ENCODE data around the gene ZNF70.

Gene ZNF70

DNA sequence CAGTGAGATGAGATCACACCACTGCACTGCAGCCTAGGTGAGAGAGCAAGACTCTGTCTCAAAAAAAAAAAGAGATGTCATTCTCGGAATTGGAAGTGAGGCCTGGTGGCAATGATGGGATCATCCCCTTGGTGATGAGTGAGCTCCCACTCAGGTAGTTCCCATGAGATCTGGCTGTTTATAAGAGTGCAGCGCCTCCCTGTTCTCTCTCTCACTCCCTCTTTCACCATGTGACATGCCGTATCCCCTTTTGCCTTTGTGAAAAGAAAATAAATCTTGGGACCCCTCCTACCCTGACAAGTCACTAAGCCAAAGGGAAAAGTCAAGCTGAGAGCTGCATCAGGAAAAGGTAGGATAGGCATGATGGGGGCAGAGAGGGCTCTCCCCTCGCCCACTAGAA is 28.8 kb downstream of the ZNF70 start:
- TF ChIP-seq CTCF (IDR thresholded peaks at IDR 0.05) = no peak
- H3K4me3 Mint-ChIP-seq = no peak overlapping the region
- H3K36me3 Mint-ChIP-seq (ENCODE audit: low read depth) = no peaks in the 10 kb centered on the region
- no peak overlapping the region for H3K27ac Mint-ChIP-seq
- peaks cover 18% of the 10 kb centered on the region for H3K27me3 Mint-ChIP-seq (ENCODE audit: low read depth, poor library complexity)
- H3K4me1 Mint-ChIP-seq = peaks cover 12% of the 10 kb centered on the region
- no peak for DNase-seq
- H3K9me3 Mint-ChIP-seq = no peaks in the 10 kb centered on the region

- Mint-ChIP-seq H3K4me1 (peaks cover 12% of the 10 kb centered on the region), H3K27me3 (ENCODE audit: low read depth, poor library complexity) (peaks cover 12% of the 10 kb centered on the region), H3K36me3 (ENCODE audit: low read depth) (no peaks in the 10 kb centered on the region), H3K4me3 (no peak overlapping the region), H3K9me3 (no peaks in the 10 kb centered on the region), H3K27ac (no peak overlapping the region)
- no peak for DNase-seq
- no peak for TF ChIP-seq CTCF (IDR thresholded peaks at IDR 0.05)
These were observed 30.1 kb downstream of the ZNF70 start for GRCh38 chr22:23720855-23721254.

DNA sequence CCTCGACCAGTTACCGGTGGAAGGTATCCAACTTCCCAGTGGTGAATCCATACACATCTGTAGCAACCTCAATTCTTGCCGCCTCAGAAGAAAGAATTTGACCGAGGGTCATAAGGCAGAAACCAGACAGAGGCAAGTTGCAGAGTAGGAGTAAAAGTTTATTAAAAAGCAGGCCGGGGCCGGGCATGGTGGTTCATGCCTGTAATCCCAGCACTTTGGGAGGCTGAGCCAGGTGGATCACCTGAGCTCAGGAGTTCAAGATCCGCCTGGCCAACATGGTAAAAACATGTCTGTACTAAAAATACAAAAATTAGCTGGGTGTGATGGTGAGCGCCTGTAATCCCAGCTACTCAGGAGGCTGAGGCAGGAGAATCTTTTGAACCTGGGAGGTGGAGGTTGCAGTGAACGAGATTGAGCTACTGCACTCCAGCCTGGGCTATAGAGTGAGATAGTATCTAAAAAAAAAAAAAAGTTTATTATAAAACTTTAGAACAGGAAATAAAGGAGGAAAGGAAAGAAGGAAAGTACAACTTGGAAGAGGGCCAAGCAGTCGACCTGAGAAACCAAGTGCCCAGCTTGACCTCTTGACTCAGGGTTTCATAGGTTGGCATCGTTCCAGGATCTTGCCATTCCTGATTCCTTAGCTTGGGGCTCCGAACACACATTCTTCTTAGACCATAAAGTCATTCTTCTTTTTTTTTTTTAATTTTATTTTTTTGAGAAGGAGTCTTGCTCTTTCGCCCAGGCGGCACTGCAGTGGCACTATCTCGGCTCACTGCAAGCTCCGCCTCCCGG is 32.3 kb downstream of the ZNF70 start:
- TF ChIP-seq CTCF (IDR thresholded peaks at IDR 0.05) = no peak
- Mint-ChIP-seq H3K27me3 (ENCODE audit: low read depth, poor library complexity) (peaks cover 9% of the 10 kb centered on the region), H3K4me3 (peak overlapping the region; percentile 32), H3K9me3 (no peaks in the 10 kb centered on the region), H3K4me1 (peaks cover 19% of the 10 kb centered on the region), H3K36me3 (ENCODE audit: low read depth) (peaks cover 7% of the 10 kb centered on the region), H3K27ac (no peak overlapping the region)
- no peak for DNase-seq

DNA sequence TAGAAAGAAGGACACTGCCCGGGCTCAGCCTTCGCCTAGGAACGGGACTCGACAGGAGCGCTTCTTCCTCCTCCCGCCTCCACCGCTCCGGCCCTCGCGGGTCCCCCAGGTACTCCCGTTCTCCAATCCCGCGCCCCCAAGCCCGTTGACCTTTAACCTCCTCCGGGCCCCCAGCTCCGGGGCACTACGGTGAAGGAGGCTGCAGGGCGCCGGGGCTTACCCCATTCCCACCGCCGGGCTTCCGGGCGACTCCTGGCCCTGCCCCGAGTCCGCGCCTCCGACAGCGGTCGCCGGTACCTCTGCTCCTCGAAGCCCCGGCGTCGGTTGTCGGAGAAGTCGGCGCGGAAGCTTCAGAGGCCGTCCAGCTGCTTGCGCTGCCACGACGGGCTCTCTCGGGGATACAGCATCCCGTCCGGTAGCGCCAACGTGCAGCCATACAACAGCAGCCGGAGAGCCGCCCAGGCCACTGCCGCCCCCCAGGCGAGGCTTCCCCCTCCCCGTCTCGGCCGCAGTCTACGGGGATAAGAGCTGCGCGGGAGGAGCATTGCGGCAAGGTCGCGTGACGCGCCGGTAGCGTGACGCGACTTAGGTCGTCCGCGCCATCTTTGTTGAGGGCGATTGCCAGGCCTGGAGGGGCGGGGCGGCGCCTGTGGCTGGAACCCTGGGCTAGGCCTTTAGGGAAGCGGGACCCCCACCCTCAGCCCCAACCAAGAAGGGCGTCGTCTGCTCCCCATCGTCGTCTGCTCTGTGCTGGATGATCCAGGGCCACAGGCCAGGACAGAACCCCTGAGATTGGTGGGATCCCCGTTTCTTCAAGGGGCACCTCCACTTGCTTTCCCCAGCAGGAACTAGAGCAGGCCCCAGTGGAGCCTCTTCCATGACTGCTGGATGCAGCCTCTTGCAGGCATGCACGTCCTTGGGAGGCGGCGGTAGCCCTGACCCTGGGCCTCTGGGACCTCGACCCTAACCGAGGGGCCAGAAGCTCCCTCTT is 33.8 kb downstream of the ZNF70 start:
- Mint-ChIP-seq H3K27me3 (ENCODE audit: low read depth, poor library complexity) (peaks cover 3% of the 10 kb centered on the region), H3K9me3 (no peaks in the 10 kb centered on the region), H3K4me1 (peaks cover 13% of the 10 kb centered on the region), H3K27ac (peak overlapping the region; percentile 64), H3K4me3 (peak overlapping the region; percentile 80), H3K36me3 (ENCODE audit: low read depth) (peaks cover 7% of the 10 kb centered on the region)
- peak; percentile 89 for DNase-seq
- no peak for TF ChIP-seq CTCF (IDR thresholded peaks at IDR 0.05)

DNA sequence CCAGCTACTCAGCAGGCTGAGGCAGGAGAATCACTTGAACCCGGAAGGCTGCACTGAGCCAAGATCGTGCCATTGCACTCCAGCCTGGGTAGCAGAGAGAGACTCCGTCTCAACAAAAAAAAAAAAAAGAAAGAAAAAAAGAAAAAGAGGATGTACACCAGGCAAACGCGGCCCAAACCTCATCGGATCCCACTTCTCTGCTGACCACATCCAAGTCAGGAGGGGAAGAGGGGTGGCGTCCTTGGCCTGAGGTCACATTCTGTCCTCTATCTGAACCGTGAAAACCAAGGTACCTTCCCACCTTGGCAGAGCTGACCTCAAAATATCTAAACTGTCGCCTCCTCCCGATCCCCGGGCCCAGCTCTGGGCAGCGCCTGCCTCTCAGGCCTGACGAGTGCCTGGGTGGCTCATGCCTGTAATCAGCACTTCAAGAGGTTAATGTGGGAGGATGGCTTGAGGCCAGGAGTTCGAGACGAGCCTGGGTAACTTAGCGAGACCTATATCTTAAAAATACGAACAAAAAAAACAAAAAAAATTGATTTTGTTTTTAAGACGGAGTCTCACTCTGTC is 35.0 kb downstream of the ZNF70 start:
- Mint-ChIP-seq H3K4me1 (peaks cover 12% of the 10 kb centered on the region), H3K9me3 (no peaks in the 10 kb centered on the region), H3K27ac (no peak overlapping the region), H3K4me3 (peak overlapping the region; percentile 80), H3K27me3 (ENCODE audit: low read depth, poor library complexity) (no peaks in the 10 kb centered on the region), H3K36me3 (ENCODE audit: low read depth) (peaks cover 17% of the 10 kb centered on the region)
- DNase-seq = no peak
- no peak for TF ChIP-seq CTCF (IDR thresholded peaks at IDR 0.05)
